ENCODE measurements around the gene CPED1.

- TF ChIP-seq CTCF (IDR thresholded peaks at IDR 0.05) (no peak), ZFX (IDR thresholded peaks at IDR 0.05; ENCODE audit: borderline replicate concordance) (no peak)
Observed at GRCh38 chr7:120994512-120995410, 6.2 kb downstream of the CPED1 start.

All from 22Rv1 (cell line).